HepG2 (cell line): ENCODE measurements around the gene RYK. TPM values are rescaled to one million over a fixed set of nuclear protein-coding genes. Genes with fewer than 3 reads are reported as not detected.

Source experiments
- ATF7-NPFF ChIP-seq: sonication (generic); formaldehyde crosslinking; IDR thresholded peaks from 2 replicates; pipeline ENCODE4 v1.8.1; 2023; ENCODE audit warnings: mild to moderate bottlenecking, low read depth, missing genetic modification reagents, moderate library complexity
- JUNB ChIP-seq: sonication (generic); formaldehyde crosslinking; IDR thresholded peaks from 2 replicates; pipeline ENCODE4 v1.8.0; 2022; ENCODE audit warnings: missing genetic modification reagents, mild to moderate bottlenecking, borderline replicate concordance
- KAT2B ChIP-seq: fragments of 150-350 bp; IDR thresholded peaks from 2 replicates; pipeline ENCODE4 v1.6.1; 2014; ENCODE audit warnings: low read depth, low read length, borderline replicate concordance
- PAF1 ChIP-seq: IDR thresholded peaks from 2 replicates; pipeline ENCODE4 v1.6.1; 2016; ENCODE audit warnings: missing genetic modification reagents, missing compliant biosample characterization
- PCBP2 ChIP-seq: fragments of 200-400 bp; formaldehyde crosslinking; optimal IDR thresholded peaks from 2 replicates; pipeline ENCODE3; 2018; ENCODE audit warnings: low read length, low read depth; ENCODE audit not compliant: poor library complexity, severe bottlenecking
- PPARG ChIP-seq: conservative IDR thresholded peaks from 2 replicates; pipeline ENCODE4 v1.6.1; 2016; ENCODE audit warnings: missing biosample characterization, missing genetic modification reagents
- SKI ChIP-seq: fragments of 450-650 bp; IDR thresholded peaks from one replicate; pipeline ENCODE4 v1.6.1; 2018; ENCODE audit warnings: mild to moderate bottlenecking; ENCODE audit not compliant: partially characterized antibody
- TSC22D2 ChIP-seq: sonication (generic); formaldehyde crosslinking; IDR thresholded peaks from 2 replicates; pipeline ENCODE4 v1.5.1; 2020; ENCODE audit warnings: missing genetic modification reagents, mild to moderate bottlenecking, borderline replicate concordance
- ZFX ChIP-seq: sonication (generic); formaldehyde crosslinking; IDR thresholded peaks from 2 replicates; pipeline ENCODE4 v1.4.0; 2020; ENCODE audit warnings: mild to moderate bottlenecking, low read depth, missing genetic modification reagents, moderate library complexity
- polyA plus RNA-seq, 8 experiments: library from polyadenylated mRNA; depleted of rRNA in 3 of 8; stranded (reverse) in 7 of 8; unstranded in 1 of 8; fragments of >200 nt; fragmentation: Illumina TruSeq in 4 of 8; extraction: Trizol in 4 of 8; gene quantifications; 2 replicates each; pipeline versions ENCODE4 v1.2.1 to v1.2.3, GENCODE V29; 2011 to 2016; ENCODE audit warnings: low read depth in 4 of 8, missing spikeins in 1 of 8, mixed read lengths in 1 of 8; ENCODE audit not compliant: insufficient read depth in 1 of 8
- total RNA-seq, 5 experiments: library from RNA; depleted of rRNA; stranded (reverse); fragments of >200 nt; fragmentation: Illumina TruSeq; extraction: Trizol; gene quantifications; 2 replicates each; pipeline ENCODE4 v1.2.3, GENCODE V29; 2016; ENCODE audit warnings: low read depth in 1 of 5
- TF ChIP-seq, protein P1 (sequence below): sonication (generic); formaldehyde crosslinking; IDR thresholded peaks from 2 replicates; pipeline ENCODE4 v1.5.0; 2020; ENCODE audit warnings: mild to moderate bottlenecking, missing genetic modification reagents
- TF ChIP-seq, protein P2 (sequence below): sonication (generic); formaldehyde crosslinking; IDR thresholded peaks from 2 replicates; pipeline ENCODE4 v1.4.0; 2020; ENCODE audit warnings: missing genetic modification reagents, borderline replicate concordance
- TF ChIP-seq, protein P3 (sequence below): sonication (generic); formaldehyde crosslinking; IDR thresholded peaks from 2 replicates; pipeline ENCODE4 v1.5.1; 2020; ENCODE audit warnings: missing genetic modification reagents, mild to moderate bottlenecking, borderline replicate concordance
- TF ChIP-seq, protein P4 (sequence below): sonication (generic); formaldehyde crosslinking; IDR thresholded peaks from 2 replicates; pipeline ENCODE4 v1.4.0; 2020; ENCODE audit warnings: mild to moderate bottlenecking, missing genetic modification reagents
- TF ChIP-seq, protein P5 (sequence below): sonication (generic); formaldehyde crosslinking; IDR thresholded peaks from 2 replicates; pipeline ENCODE4 v1.4.0; 2020; ENCODE audit warnings: missing genetic modification reagents

The RYK gene
- total and polyA plus RNA-seq, 2 of the 13 experiments (the other 11 are each of a cell fraction or from before 2014, with no cell fraction given) = 35.0 to 66.2 TPM

DNA sequence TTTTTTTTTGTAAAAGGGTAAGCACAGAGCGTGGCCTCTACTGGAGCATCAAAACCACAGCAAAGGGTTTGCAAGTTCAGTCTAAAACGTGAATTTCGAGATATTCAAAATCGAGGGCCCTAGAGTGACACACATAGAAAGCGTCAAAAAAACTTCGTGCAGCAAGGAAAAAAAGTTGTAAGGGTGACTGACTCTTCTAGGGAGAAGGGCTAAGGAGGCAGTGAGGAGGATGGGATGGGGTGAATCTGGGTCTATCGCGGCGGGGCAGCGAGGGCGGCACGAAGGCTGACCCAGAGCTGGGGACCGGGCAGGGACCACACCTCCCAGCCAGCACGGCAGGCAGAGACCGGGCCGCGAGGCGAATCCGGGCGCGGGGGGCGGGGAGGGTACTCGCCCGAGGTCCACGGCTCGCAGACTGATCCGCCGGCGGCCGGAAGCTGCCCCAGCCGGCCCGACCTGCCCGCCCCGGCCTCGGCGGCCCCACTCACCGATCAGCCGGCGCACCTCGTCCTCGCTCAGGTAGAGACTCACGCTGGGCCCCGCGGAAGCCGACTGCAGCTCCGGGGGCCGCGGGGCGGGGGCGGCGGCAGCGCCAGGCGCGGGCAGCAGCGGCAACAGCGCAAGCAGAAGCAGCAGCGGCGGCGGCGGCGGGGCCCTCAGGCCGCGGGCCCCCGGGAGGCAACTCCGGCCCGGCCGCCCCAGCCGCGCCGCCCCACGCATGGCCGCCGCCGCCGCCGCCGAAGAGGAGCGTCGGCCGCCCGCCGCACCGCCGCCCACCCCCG, 533 bp downstream of the RYK start (continued):
- TF ChIP-seq, protein P1, sequence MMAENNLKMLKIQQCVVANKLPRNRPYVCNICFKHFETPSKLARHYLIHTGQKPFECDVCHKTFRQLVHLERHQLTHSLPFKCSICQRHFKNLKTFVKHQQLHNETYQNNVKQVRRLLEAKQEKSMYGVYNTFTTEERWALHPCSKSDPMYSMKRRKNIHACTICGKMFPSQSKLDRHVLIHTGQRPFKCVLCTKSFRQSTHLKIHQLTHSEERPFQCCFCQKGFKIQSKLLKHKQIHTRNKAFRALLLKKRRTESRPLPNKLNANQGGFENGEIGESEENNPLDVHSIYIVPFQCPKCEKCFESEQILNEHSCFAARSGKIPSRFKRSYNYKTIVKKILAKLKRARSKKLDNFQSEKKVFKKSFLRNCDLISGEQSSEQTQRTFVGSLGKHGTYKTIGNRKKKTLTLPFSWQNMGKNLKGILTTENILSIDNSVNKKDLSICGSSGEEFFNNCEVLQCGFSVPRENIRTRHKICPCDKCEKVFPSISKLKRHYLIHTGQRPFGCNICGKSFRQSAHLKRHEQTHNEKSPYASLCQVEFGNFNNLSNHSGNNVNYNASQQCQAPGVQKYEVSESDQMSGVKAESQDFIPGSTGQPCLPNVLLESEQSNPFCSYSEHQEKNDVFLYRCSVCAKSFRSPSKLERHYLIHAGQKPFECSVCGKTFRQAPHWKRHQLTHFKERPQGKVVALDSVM (CRISPR knock-in tag) = peak; percentile 26; the same call in 1 of the 2 replicates
- TF ChIP-seq PPARG (CRISPR knock-in tag) (no peak), PAF1 (CRISPR knock-in tag) (no peak), SKI (peak; percentile 56), ATF7-NPFF (CRISPR knock-in tag) (peak; percentile 61), PCBP2 (no peak), ZFX (CRISPR knock-in tag) (peak; percentile 66), JUNB (CRISPR knock-in tag) (no peak), TSC22D2 (CRISPR knock-in tag) (peak; percentile 34; the same call in 1 of the 2 replicates), KAT2B (no peak)
- TF ChIP-seq, protein P2, sequence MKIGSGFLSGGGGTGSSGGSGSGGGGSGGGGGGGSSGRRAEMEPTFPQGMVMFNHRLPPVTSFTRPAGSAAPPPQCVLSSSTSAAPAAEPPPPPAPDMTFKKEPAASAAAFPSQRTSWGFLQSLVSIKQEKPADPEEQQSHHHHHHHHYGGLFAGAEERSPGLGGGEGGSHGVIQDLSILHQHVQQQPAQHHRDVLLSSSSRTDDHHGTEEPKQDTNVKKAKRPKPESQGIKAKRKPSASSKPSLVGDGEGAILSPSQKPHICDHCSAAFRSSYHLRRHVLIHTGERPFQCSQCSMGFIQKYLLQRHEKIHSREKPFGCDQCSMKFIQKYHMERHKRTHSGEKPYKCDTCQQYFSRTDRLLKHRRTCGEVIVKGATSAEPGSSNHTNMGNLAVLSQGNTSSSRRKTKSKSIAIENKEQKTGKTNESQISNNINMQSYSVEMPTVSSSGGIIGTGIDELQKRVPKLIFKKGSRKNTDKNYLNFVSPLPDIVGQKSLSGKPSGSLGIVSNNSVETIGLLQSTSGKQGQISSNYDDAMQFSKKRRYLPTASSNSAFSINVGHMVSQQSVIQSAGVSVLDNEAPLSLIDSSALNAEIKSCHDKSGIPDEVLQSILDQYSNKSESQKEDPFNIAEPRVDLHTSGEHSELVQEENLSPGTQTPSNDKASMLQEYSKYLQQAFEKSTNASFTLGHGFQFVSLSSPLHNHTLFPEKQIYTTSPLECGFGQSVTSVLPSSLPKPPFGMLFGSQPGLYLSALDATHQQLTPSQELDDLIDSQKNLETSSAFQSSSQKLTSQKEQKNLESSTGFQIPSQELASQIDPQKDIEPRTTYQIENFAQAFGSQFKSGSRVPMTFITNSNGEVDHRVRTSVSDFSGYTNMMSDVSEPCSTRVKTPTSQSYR (CRISPR knock-in tag) = peak; percentile 70; the same call in 1 of the 2 replicates
- TF ChIP-seq, protein P3, sequence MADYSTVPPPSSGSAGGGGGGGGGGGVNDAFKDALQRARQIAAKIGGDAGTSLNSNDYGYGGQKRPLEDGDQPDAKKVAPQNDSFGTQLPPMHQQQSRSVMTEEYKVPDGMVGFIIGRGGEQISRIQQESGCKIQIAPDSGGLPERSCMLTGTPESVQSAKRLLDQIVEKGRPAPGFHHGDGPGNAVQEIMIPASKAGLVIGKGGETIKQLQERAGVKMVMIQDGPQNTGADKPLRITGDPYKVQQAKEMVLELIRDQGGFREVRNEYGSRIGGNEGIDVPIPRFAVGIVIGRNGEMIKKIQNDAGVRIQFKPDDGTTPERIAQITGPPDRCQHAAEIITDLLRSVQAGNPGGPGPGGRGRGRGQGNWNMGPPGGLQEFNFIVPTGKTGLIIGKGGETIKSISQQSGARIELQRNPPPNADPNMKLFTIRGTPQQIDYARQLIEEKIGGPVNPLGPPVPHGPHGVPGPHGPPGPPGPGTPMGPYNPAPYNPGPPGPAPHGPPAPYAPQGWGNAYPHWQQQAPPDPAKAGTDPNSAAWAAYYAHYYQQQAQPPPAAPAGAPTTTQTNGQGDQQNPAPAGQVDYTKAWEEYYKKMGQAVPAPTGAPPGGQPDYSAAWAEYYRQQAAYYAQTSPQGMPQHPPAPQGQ (CRISPR knock-in tag) = no peak
- TF ChIP-seq, protein P4, sequence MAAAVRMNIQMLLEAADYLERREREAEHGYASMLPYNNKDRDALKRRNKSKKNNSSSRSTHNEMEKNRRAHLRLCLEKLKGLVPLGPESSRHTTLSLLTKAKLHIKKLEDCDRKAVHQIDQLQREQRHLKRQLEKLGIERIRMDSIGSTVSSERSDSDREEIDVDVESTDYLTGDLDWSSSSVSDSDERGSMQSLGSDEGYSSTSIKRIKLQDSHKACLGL (CRISPR knock-in tag) = 0 out of 2 replicates have a peak, but pooled peaks have one; percentile 55
- TF ChIP-seq, protein P5, sequence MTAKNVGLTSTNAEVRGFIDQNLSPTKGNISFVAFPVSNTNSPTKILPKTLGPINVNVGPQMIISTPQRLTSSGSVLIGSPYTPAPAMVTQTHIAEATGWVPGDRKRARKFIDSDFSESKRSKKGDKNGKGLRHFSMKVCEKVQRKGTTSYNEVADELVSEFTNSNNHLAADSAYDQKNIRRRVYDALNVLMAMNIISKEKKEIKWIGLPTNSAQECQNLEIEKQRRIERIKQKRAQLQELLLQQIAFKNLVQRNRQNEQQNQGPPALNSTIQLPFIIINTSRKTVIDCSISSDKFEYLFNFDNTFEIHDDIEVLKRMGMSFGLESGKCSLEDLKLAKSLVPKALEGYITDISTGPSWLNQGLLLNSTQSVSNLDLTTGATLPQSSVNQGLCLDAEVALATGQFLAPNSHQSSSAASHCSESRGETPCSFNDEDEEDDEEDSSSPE (CRISPR knock-in tag) = 0 out of 2 replicates have a peak, but pooled peaks have one; percentile 41
